Measurements from ENCODE around the gene SLC25A47.

Gene SLC25A47

DNA sequence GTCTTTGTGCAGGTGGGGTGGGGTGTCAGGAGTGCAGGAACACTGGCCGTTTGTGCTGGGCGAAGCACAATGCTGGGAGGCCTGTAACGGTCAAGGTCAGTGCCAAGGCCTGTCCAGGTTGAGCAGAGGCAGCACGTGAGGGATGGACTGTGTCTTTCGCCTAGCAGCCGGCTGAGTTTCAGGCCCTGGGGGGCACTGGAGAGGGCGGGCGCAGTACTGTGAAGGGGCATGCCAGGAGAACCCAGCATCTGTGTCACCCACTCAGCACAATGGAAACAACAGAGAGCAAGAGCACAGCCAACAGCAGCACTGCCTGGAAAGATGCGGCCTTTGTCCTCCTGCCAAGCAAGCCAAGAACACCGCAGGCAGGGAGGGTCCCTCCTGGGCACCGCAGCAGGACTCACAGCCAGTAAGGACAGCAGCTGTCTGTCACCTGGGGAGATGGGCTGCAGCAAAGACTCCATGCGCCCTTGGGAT, 25.2 kb downstream of the SLC25A47 start:
- TF ChIP-seq, protein P1, sequence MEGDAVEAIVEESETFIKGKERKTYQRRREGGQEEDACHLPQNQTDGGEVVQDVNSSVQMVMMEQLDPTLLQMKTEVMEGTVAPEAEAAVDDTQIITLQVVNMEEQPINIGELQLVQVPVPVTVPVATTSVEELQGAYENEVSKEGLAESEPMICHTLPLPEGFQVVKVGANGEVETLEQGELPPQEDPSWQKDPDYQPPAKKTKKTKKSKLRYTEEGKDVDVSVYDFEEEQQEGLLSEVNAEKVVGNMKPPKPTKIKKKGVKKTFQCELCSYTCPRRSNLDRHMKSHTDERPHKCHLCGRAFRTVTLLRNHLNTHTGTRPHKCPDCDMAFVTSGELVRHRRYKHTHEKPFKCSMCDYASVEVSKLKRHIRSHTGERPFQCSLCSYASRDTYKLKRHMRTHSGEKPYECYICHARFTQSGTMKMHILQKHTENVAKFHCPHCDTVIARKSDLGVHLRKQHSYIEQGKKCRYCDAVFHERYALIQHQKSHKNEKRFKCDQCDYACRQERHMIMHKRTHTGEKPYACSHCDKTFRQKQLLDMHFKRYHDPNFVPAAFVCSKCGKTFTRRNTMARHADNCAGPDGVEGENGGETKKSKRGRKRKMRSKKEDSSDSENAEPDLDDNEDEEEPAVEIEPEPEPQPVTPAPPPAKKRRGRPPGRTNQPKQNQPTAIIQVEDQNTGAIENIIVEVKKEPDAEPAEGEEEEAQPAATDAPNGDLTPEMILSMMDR (IDR thresholded peaks at IDR 0.05; ENCODE audit: borderline replicate concordance, control extremely low read depth, extremely low read depth, insufficient read depth, missing control alignments), result no peak
- no peak for DNase-seq (ENCODE audit: low spot score)
- in situ Hi-C loops (cut with MboI; ENCODE audit: low sequenced_read_pairs, unreplicated experiment), result no loop called here

DNA sequence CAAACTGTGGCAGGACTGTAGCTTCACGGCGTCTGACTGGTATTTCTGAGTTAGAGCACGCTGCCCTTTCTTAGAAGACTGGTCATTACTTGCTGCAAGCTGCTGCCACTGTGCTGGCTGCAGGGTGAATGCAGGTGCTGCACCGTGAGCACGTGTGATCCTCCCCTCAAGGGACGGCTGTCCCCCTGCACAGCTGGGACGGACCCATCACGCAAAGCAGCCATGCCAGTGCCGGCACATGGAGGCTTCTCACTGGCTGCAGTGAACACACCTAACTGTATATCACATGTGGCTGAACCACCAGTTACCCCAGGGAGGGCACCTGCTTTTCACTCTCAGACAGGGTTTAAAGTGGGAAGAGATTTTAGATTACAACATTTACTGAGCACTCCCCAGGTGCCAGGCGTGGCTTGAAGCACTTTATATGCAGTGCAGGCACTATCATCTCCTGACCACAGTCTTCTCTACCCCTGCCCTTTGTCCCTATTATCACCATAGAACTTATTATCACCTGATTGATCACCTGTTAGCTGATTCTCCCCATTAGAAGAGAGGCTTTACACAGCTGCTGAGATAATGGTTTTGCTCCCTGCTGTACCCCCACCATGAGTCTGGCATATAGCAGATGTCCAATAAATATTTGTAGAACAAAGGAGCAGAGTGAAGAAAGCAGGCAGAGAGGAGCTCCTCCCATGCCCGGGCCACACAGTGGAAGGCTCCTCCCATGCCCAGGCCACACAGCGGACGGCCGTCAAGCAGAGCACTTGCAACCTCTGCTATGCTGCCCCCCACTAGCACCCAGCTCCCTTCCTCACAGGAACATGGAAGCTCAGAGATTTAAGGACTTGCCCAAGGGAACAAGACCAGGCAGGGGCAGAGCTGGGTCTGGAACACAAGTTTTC, 25.9 kb downstream of the SLC25A47 start:
- no peak for DNase-seq (ENCODE audit: low spot score)
- in situ Hi-C loops (cut with MboI; ENCODE audit: low sequenced_read_pairs, unreplicated experiment), result no loop called here
- TF ChIP-seq, protein P1 (IDR thresholded peaks at IDR 0.05; ENCODE audit: borderline replicate concordance, control extremely low read depth, extremely low read depth, insufficient read depth, missing control alignments), result no peak

DNA sequence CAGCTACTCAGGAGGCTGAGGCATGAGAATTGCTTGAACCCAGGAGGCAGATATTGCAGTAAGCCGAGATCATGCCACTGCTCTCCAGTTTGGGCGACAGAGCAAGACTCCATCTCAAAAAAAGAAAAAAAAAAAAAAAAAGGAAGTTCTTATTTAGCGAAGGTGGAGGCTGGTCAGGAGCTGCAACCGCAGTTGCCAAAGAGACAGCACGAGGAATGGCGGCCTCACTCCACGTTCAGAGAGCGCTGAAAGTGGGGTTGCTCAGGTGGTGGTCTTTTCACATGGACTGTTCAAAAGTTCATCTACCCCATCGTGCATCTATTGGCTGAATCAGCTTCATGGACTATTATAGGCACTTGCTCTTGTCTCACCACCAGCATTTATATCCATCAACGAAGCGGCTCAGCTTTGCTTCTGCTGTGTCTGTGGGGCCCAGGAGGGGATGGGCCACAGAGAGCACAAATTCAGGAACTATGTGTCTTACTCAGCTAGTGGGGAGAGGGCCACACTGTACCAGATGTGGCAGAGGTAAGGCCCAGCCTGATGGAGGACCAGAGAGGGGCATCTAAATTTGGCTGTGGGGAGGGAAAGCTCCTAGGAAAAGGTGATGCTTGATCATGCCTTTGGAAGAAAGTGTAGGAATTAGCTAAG, 27.3 kb downstream of the SLC25A47 start:
- TF ChIP-seq, protein P1 (IDR thresholded peaks at IDR 0.05; ENCODE audit: borderline replicate concordance, control extremely low read depth, extremely low read depth, insufficient read depth, missing control alignments), result no peak
- no peak for DNase-seq (ENCODE audit: low spot score)
- in situ Hi-C loops (cut with MboI; ENCODE audit: low sequenced_read_pairs, unreplicated experiment), result no loop called here

- in situ Hi-C loops (cut with MboI; ENCODE audit: low sequenced_read_pairs, unreplicated experiment), result no loop called here
- DNase-seq (ENCODE audit: low spot score), result no peak
- TF ChIP-seq, protein P1 (IDR thresholded peaks at IDR 0.05; ENCODE audit: borderline replicate concordance, control extremely low read depth, extremely low read depth, insufficient read depth, missing control alignments), result no peak
Measured at GRCh38 chr14:100350986-100351385, 27.8 kb downstream of the SLC25A47 start.

GRCh38 chr14:100358396-100358795, 35.3 kb downstream of the SLC25A47 start:
- DNase-seq (ENCODE audit: low spot score), result no peak
- TF ChIP-seq, protein P1 (IDR thresholded peaks at IDR 0.05; ENCODE audit: borderline replicate concordance, control extremely low read depth, extremely low read depth, insufficient read depth, missing control alignments), result no peak
- in situ Hi-C loops (cut with MboI; ENCODE audit: low sequenced_read_pairs, unreplicated experiment), result no loop called here

- no peak for DNase-seq (ENCODE audit: low spot score)
- TF ChIP-seq, protein P1 (IDR thresholded peaks at IDR 0.05; ENCODE audit: borderline replicate concordance, control extremely low read depth, extremely low read depth, insufficient read depth, missing control alignments), result no peak
- in situ Hi-C loops (cut with MboI; ENCODE audit: low sequenced_read_pairs, unreplicated experiment), result no loop called here
Measured at GRCh38 chr14:100359111-100359510, 36.0 kb downstream of the SLC25A47 start.
